OCI-LY1 (cell line): ENCODE results near the gene NLRP4.

Source experiments
- EZH2 ChIP-seq: fragments of 200-600 bp; sonication (generic), shearing (Covaris generic); IDR thresholded peaks from 2 replicates; pipeline ENCODE4 v1.8.0; 2017; ENCODE audit warnings: borderline replicate concordance, mixed run types, mild to moderate bottlenecking, antibody characterized with exemption, low read length, moderate library complexity, mixed read lengths
- TF ChIP-seq, protein P1 (sequence below): fragments of 200-600 bp; sonication (generic), shearing (Covaris generic); IDR thresholded peaks from 2 replicates; pipeline ENCODE4 v1.5.1; 2017; ENCODE audit warnings: mild to moderate bottlenecking, antibody characterized with exemption, low read length, moderate library complexity, mixed read lengths

GRCh38 chr19:55912916-55913315, 76.6 kb downstream of the NLRP4 start:
- TF ChIP-seq, protein P1, sequence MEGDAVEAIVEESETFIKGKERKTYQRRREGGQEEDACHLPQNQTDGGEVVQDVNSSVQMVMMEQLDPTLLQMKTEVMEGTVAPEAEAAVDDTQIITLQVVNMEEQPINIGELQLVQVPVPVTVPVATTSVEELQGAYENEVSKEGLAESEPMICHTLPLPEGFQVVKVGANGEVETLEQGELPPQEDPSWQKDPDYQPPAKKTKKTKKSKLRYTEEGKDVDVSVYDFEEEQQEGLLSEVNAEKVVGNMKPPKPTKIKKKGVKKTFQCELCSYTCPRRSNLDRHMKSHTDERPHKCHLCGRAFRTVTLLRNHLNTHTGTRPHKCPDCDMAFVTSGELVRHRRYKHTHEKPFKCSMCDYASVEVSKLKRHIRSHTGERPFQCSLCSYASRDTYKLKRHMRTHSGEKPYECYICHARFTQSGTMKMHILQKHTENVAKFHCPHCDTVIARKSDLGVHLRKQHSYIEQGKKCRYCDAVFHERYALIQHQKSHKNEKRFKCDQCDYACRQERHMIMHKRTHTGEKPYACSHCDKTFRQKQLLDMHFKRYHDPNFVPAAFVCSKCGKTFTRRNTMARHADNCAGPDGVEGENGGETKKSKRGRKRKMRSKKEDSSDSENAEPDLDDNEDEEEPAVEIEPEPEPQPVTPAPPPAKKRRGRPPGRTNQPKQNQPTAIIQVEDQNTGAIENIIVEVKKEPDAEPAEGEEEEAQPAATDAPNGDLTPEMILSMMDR, result no peak
- no peak for TF ChIP-seq EZH2
